GM18499 (cell line): Measurements from ENCODE around the gene CTU1.

Experiments
- ATAC-seq: cut with Tn5 transposase; IDR thresholded peaks from one replicate; pipeline ENCODE4 v1.9.1; 2021; ENCODE audit warnings: moderate number of reproducible peaks; ENCODE audit not compliant: insufficient read depth, unreplicated experiment

CTU1 gene

GRCh38 chr19:51059715-51060114 lies 48.5 kb downstream of the CTU1 start:
- ATAC-seq: no peak

- ATAC-seq: no peak
These were observed 52.3 kb downstream of the CTU1 start for GRCh38 chr19:51055866-51056265.
